ENCODE data around the gene PCDH15. TPM values are rescaled to one million over a fixed set of nuclear protein-coding genes. Genes with fewer than 3 reads are reported as not detected.

The PCDH15 gene
- total RNA-seq, 1 experiment from 2014 or later, result 0.59 TPM

DNA sequence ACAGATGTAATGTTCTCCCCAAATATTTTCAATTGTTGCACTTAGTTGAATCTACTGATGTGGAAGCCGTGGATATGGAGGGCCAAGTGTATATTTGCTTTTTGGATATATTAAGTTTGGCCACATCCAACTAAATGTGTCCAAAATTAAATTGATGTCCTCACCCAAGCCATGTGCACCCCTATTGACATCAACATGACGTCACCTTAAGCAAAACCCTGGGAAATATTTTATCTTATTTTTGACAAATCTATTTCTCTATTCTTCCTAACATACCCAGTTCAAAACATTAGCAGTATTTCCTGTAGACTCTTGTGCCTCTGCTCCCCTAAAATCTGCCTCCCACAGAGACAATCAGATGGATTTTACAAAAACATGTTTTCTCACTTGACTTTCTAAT is 652.5 kb downstream of the PCDH15 start (continued):
- TF ChIP-seq, protein P1, sequence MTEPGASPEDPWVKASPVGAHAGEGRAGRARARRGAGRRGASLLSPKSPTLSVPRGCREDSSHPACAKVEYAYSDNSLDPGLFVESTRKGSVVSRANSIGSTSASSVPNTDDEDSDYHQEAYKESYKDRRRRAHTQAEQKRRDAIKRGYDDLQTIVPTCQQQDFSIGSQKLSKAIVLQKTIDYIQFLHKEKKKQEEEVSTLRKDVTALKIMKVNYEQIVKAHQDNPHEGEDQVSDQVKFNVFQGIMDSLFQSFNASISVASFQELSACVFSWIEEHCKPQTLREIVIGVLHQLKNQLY (CRISPR knock-in tag; IDR thresholded peaks at IDR 0.05), result no peak
- TF ChIP-seq ZNF317 (CRISPR knock-in tag; IDR thresholded peaks at IDR 0.05; ENCODE audit: borderline replicate concordance, low read depth) (no peak), NR1H2 (CRISPR knock-in tag; IDR thresholded peaks at IDR 0.05) (no peak), FOXK1 (CRISPR knock-in tag; IDR thresholded peaks at IDR 0.05) (no peak), CBFB (CRISPR knock-in tag; IDR thresholded peaks at IDR 0.05; ENCODE audit: low read depth) (no peak), TEAD1 (CRISPR knock-in tag; IDR thresholded peaks at IDR 0.05) (no peak)
- TF ChIP-seq, protein P2, sequence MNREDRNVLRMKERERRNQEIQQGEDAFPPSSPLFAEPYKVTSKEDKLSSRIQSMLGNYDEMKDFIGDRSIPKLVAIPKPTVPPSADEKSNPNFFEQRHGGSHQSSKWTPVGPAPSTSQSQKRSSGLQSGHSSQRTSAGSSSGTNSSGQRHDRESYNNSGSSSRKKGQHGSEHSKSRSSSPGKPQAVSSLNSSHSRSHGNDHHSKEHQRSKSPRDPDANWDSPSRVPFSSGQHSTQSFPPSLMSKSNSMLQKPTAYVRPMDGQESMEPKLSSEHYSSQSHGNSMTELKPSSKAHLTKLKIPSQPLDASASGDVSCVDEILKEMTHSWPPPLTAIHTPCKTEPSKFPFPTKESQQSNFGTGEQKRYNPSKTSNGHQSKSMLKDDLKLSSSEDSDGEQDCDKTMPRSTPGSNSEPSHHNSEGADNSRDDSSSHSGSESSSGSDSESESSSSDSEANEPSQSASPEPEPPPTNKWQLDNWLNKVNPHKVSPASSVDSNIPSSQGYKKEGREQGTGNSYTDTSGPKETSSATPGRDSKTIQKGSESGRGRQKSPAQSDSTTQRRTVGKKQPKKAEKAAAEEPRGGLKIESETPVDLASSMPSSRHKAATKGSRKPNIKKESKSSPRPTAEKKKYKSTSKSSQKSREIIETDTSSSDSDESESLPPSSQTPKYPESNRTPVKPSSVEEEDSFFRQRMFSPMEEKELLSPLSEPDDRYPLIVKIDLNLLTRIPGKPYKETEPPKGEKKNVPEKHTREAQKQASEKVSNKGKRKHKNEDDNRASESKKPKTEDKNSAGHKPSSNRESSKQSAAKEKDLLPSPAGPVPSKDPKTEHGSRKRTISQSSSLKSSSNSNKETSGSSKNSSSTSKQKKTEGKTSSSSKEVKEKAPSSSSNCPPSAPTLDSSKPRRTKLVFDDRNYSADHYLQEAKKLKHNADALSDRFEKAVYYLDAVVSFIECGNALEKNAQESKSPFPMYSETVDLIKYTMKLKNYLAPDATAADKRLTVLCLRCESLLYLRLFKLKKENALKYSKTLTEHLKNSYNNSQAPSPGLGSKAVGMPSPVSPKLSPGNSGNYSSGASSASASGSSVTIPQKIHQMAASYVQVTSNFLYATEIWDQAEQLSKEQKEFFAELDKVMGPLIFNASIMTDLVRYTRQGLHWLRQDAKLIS (CRISPR knock-in tag; IDR thresholded peaks at IDR 0.05; ENCODE audit: borderline replicate concordance), result no peak

DNA sequence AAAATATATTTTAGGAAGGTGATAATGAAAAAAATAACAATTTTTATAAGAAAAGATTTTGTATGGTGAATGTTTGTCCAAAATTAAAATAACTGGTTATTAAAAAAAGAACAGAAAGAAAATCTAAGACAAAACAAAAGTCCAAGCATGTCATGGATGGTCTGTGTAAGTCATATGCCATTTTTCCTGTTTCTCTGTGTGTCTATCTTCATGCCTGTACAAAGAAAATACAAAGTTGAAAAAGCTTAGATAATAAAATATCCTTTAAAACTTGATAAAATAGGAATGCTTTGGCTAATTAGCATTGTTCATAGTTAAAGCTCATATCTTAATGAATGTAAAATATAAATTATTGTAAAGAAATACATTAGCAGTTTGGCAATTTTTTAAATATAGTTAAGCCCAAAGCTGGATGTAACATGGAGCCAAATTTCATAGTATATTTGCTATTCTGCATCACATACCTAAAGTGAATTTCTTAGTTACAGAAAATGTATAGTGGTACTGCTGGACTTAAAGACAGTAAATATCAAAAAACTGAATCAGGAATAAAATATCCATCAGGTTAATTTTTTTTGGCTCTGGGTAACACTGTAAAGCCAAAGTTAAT is 661.1 kb downstream of the PCDH15 start:
- no peaks in the 10 kb centered on the region for H3K4me1 Mint-ChIP-seq
- no peak overlapping the region for H3K27ac Mint-ChIP-seq
- no peak for ATAC-seq
- H3K36me3 Mint-ChIP-seq, result peaks cover 82% of the 10 kb centered on the region
- ChIA-PET CTCF (no interaction called here), POLR2A (no interaction called here)
- peaks cover 75% of the 10 kb centered on the region for H3K9me3 Mint-ChIP-seq
- no peak for TF ChIP-seq ZNF416 (CRISPR knock-in tag; IDR thresholded peaks at IDR 0.05)
- TF ChIP-seq, protein P3, sequence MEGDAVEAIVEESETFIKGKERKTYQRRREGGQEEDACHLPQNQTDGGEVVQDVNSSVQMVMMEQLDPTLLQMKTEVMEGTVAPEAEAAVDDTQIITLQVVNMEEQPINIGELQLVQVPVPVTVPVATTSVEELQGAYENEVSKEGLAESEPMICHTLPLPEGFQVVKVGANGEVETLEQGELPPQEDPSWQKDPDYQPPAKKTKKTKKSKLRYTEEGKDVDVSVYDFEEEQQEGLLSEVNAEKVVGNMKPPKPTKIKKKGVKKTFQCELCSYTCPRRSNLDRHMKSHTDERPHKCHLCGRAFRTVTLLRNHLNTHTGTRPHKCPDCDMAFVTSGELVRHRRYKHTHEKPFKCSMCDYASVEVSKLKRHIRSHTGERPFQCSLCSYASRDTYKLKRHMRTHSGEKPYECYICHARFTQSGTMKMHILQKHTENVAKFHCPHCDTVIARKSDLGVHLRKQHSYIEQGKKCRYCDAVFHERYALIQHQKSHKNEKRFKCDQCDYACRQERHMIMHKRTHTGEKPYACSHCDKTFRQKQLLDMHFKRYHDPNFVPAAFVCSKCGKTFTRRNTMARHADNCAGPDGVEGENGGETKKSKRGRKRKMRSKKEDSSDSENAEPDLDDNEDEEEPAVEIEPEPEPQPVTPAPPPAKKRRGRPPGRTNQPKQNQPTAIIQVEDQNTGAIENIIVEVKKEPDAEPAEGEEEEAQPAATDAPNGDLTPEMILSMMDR (IDR thresholded peaks at IDR 0.05), result no peak
- no peak for TF ChIP-seq KAT7 (CRISPR knock-in tag; IDR thresholded peaks at IDR 0.05; ENCODE audit: borderline replicate concordance)
- TF ChIP-seq, protein P4, sequence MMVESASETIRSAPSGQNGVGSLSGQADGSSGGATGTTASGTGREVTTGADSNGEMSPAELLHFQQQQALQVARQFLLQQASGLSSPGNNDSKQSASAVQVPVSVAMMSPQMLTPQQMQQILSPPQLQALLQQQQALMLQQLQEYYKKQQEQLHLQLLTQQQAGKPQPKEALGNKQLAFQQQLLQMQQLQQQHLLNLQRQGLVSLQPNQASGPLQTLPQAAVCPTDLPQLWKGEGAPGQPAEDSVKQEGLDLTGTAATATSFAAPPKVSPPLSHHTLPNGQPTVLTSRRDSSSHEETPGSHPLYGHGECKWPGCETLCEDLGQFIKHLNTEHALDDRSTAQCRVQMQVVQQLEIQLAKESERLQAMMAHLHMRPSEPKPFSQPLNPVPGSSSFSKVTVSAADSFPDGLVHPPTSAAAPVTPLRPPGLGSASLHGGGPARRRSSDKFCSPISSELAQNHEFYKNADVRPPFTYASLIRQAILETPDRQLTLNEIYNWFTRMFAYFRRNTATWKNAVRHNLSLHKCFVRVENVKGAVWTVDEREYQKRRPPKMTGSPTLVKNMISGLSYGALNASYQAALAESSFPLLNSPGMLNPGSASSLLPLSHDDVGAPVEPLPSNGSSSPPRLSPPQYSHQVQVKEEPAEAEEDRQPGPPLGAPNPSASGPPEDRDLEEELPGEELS (CRISPR knock-in tag; IDR thresholded peaks at IDR 0.05), result no peak
- H3K27me3 Mint-ChIP-seq (ENCODE audit: low read depth), result no peaks in the 10 kb centered on the region
- DNase-seq (ENCODE audit: low spot score), result no peak
- no peak overlapping the region for H3K4me3 Mint-ChIP-seq

DNA sequence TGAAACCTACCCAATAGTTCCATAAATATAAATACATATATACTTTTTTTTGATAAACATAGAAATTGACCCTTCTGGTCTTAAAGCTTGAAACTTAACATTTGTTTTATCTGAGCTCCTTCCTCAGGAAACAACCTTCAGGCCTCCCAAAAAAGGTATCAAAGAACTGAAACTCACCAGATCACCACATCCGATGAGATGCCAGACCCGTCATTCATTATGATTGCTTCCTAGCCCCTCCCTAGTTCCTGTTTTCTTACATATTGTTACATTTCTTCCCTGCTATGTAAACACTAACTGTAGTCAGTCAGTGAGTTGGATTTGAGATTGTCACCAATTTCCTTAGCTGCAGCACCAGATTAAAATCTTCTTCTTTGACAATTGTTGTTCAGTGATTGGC is 663.6 kb downstream of the PCDH15 start:
- H3K9me3 Mint-ChIP-seq, result peaks cover 52% of the 10 kb centered on the region
- TF ChIP-seq, protein P5, sequence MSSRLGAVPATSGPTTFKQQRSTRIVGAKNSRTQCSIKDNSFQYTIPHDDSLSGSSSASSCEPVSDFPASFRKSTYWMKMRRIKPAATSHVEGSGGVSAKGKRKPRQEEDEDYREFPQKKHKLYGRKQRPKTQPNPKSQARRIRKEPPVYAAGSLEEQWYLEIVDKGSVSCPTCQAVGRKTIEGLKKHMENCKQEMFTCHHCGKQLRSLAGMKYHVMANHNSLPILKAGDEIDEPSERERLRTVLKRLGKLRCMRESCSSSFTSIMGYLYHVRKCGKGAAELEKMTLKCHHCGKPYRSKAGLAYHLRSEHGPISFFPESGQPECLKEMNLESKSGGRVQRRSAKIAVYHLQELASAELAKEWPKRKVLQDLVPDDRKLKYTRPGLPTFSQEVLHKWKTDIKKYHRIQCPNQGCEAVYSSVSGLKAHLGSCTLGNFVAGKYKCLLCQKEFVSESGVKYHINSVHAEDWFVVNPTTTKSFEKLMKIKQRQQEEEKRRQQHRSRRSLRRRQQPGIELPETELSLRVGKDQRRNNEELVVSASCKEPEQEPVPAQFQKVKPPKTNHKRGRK (CRISPR knock-in tag; IDR thresholded peaks at IDR 0.05; ENCODE audit: borderline replicate concordance), result no peak
- CTCF ChIA-PET, result no interaction called here
- ATAC-seq, result no peak
- peaks cover 62% of the 10 kb centered on the region for H3K36me3 Mint-ChIP-seq
- no peak overlapping the region for H3K27ac Mint-ChIP-seq
- peaks cover 3% of the 10 kb centered on the region; the same call in 1 of the 2 replicates for H3K4me1 Mint-ChIP-seq
- DNase-seq (ENCODE audit: low spot score), result no peak
- no peak overlapping the region for H3K4me3 Mint-ChIP-seq
- H3K27me3 Mint-ChIP-seq (ENCODE audit: low read depth), result no peaks in the 10 kb centered on the region
- POLR2A ChIA-PET, result no interaction called here

Measured in WTC11 (cell line).